ENCODE results near the gene KSR2.

Gene KSR2

DNA sequence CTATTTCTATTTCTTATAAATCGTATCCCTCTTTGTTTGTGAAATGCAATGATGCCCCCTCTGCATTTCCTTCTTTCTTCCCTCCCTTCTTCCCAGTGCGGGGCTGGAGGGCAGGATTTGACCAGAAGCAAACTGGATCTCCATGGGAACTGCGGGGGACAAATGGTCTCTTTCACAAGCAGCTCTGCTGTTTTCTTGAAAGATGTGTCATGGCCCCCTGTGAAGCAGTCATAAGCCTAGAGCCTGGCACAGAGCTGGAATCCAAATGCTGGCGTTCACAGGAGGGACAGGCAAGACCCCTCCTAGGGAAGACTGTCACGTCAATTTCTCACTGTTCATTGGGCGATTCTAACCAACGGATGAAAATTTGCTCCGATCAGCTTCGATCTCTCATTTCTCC, 403.9 kb downstream of the KSR2 start:
- no peak for DNase-seq

DNA sequence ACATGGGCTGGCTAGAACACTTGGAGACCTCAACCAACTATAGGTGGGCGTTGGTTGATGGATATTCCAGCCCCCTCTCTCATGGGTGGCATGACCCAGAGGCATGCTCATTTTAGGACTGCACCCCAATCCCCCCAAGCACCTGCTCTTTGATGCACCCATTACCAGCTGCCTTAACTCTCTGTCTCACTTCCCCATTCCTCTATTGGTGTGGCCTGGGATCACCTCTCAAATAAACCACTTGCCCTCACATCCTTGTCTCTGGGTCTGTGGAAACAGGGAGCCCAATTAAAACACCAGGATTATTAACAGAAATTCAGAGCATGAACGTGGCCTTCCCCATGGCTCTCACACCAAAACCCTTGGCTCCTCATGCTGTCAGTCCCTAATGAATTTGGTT, 405.1 kb downstream of the KSR2 start:
- DNase-seq = no peak

DNA sequence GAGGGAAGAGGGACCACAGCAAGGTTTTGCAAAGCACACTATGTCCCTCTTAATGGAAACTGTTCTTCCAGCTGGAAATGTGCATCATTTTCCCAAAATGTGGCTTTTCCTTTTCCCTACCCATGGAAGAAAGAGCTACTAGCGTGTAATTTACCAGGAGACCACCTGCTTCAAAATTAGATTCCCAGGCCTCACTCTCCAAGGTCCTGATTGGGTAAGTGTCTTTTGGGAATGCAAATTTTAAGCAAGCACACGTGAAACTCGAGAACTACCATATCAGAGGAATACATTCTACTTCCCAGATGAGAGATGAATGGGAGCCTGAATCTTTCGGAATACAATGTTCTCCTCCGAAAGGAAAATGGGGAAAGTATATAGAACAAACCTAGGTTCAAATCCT, 405.8 kb downstream of the KSR2 start:
- no peak for DNase-seq

DNA sequence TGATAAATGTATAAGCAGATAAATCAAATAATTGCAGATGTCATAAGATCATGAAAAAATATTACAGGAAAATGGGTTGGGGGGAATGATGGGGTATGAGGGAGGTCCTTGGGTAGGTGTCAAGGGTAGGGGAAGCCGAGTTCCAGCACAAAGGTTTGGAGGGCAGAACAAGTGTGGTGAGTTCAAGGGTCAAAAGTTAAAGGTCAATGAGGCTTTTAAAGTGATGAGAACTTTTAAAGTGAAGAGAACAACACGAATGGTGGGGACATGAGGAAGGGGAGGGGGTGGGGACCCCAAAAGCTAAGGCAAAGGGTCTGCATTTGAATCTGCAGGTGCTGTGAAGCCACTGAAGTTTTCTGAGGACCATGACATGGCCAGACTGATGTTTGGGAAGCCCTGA, 406.8 kb downstream of the KSR2 start:
- DNase-seq = no peak

DNA sequence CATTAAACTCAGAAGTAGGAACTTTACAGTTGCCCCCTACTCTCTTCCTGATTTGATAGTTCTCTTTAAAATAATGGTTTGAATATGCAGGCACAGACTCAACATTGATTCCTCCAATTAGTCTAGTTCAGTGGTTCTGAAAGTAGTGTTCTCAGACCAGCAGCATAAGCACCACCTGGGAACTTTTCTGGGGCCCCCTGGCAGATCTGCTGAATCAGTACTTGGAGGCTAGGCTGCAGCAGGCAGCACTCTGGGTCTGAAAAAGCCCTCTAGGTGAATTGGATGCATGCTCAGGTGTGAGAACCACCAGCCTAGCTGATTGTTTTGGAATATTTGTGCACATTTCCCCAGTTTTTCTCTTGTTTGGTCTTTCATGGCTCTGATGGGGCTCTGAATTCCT, 408.8 kb downstream of the KSR2 start:
- no peak for DNase-seq

DNA sequence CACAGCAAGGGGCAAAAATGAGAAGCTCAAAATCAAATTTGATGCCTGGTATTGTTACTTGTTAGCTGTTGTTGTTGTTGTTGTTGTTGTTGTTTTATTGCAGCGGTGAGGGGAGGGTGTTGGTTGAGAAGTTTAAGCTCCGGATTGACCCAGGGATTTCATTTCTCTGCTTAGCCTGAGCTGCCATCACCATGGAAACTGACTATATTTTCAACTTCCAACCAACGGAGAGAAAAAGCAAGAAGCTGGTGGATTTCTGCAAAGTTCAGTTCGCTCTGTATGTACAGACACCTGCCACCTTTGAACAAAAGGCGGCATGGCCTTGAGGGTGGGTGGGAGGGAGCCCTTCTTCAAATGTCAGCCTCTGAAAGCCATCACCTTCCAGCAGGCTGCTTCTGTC, 412.9 kb downstream of the KSR2 start:
- DNase-seq = no peak

DNA sequence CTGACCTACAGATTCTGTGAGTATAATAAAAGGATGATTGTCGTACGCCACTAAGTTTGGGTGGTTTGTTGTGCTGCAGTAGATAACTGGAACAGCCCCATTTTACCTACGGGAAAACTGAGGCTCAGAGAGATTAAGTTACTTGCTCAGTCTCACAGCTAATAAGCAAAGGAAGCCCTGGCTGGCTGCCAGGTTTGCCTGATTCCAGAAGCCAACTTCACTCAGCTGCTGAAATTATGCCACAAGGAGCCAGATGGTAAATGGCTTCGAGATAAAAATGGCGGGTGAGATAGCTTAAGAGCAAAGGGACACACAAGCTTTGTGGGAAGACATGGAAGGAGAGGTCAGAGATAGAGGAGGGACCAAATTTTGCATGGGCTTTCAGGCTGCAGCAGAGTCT, 415.8 kb downstream of the KSR2 start:
- no peak for DNase-seq

DNA sequence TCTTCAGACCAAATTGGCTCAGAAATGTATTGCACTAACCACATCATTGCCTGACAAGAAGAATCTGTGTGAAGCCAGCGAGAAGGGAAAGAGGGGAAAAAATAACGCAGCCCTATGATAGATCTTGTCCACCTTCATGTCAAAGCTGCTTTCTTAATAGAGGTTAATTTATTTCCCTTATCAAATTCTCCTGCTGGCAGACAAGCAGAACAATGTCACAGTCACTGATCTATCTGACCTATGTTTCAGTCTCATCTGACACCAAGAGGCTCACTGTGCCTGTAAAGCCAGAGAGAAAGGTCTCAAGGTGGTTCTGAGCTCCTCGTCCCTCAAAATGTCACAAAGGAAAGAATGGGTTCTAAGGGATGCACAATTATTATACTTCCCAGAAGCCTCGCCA, 417.1 kb downstream of the KSR2 start:
- DNase-seq = no peak

DNA sequence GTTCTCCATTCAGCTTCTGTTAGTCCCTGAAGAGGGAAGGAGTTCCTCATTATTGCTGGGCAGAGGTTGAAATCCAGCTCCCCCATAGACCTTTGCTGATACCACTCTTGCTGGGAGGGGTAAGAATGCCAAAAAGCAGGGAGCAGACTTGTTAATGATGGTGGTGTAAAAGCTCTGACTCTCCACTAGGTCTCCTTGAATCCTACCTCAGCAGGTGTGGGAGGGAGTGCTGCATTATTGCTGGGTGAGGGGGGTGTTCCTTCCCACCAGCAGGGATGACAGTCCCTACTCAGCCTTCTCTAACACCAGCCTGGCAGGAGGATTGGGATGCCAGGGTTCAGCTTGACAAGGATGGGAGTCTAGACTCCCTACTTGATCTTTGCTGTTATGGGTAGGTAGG, 421.6 kb downstream of the KSR2 start:
- DNase-seq = no peak

DNA sequence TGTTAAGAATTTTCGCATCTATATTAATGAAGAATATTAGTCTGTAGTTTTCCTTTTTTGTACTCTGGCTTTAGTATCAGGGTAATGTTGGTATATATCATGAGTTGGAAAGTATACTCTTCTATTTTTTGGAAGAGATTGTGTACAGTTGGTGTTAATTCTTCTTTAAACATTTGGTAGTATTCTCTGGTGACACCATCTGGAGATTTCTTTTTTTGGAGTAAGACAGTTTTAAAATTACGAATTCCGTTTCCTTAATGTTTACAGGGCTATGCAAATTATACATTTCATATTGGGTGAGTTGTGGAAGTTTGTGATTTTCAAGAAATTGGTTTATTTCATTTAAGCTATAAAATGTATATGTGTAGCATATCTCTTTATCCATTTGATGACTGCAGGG, 423.6 kb downstream of the KSR2 start:
- DNase-seq = no peak

DNA sequence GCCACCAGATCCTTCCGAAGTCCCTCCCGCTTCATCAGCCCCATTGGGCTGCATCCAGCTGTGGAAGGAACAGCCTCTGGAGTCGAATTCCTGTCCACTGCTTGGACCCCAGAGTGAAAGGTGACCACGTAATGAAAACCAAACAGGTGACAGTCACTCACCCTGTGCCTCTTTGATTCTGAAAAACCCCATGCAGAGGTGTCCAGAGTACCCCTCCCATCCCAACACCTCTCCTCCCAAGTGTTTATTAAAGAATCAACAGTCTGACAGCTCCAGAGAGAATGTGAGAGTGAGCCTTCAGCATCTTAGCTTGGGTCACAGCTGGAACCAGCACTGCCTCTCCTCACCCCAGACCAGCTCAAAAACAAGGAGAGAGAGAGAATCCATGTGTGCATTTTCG, 428.8 kb downstream of the KSR2 start:
- DNase-seq = no peak

DNA sequence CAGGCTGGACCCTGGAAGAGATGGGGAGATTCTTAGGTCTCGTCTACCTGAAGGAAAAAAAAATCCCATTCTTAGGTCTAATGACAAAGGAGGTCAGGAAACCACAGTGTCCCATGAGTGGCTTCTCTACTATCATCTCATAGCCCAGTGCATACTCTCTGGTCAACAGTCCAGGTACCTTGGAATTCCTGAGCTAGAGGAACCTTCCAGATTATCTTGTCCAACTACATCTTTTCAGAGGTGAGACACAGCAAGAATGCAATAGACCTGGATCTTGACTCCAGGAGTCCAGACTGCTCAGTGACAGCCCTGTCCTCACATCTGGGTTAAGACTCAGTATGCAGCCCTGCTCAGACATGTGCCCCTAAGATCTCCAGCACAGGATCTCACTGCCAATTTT, 429.9 kb downstream of the KSR2 start:
- DNase-seq = no peak

DNA sequence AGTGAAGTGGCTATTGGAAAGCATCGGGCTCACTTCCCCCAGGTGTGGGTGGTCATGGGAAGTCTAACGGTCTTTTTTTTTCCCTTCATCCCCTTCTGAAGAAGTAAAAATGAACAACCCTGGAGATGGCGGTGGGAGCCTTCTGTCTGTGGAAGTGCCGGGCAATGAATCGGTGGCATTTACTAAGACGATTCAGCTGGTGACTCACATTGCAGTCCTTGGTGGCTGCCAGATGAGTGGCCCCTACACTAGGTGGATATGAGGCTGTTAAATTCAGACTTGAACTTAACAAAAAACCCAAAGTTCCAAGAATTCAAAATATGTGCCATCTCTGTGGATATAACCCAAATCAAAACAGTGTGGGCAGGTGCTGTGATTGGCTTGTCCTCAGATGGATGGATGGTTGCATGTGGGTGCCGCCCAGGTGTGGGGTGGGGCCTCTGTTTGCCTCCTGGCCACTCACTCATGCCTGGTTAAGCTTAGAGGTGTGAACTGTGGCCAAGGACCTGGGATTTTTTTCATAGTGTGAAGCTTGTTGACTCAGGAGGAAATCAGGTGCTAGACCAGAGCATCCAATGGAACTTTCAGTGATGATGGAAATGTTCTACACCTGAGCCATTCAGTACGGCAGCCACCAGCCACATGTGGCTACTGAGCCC, 430.6 kb downstream of the KSR2 start:
- no peak for DNase-seq

DNA sequence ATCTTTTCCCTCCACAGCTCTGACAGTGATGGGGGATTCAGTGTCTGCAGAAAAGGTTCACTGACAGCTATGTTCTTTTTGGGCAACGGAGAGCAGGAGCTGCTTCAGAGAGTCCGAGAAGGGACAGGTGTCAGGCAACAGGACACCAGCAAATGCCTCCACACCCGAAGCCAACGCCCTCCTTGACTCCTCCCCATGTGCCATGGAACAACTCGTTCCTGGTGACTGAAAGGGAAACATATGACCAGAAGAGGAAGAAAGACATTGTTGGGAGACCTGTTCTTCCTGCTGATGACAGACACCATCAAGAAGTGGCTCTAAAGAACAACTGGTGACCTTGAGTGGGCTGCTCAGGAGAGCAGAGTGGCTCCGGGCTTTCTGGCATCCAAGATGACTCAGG, 435.1 kb downstream of the KSR2 start:
- DNase-seq = no peak

DNA sequence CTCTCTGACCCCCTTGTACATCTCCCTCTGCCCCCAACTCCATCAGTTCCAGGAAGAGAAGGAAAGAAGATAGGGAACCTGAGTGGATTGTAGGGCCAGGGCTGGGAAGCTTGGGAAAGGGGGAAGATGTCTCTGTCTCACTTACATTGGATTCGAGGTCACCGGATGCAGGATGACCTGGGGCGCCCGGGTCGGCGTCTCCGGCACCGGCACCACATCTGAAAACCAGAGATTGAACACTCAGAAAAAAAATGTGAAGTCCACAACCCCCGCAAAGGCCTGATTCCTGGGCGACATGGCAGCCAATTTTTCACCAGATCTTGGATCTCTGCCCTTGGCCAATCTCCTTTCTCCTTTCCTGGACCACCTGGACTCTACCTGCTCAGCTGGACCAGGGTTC, 438.0 kb downstream of the KSR2 start:
- no peak for DNase-seq

DNA sequence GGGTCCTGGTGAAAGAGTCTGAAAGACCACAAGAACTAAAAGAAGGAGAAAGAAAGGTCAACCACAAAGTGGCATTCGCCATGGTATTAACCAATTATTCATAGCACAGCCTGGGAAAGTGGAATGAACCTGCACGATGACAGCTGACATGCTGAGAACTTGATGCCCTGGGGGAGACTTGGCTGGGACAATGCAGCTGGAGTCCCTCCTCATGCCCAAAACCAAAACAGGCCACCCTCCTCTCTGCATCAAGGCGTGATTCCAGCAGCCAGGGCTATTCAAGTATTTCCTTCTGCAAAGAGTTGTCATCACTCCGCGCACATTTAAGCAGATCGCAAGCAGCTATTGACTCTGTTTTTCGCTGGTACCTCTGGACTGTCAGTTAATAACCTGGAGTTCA, 440.3 kb downstream of the KSR2 start:
- no peak for DNase-seq

DNA sequence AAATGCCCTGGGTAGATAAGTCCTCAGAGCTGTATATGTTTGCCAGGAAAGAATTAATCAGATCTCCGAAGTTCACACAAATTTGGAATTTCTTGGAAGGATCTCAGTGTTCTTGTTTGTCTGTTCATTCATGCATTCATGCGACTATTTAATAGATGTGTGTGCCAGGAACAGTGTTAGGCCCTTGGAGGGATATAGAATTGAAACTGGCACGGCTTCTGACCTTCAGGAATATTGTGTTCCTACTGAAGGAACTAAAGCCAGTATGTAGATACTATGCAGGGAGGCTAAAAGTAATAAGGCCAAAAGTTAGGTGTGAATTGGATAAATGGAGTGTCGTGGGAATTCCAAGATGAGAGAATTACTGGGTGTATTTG, 441.3 kb downstream of the KSR2 start:
- no peak for DNase-seq

DNA sequence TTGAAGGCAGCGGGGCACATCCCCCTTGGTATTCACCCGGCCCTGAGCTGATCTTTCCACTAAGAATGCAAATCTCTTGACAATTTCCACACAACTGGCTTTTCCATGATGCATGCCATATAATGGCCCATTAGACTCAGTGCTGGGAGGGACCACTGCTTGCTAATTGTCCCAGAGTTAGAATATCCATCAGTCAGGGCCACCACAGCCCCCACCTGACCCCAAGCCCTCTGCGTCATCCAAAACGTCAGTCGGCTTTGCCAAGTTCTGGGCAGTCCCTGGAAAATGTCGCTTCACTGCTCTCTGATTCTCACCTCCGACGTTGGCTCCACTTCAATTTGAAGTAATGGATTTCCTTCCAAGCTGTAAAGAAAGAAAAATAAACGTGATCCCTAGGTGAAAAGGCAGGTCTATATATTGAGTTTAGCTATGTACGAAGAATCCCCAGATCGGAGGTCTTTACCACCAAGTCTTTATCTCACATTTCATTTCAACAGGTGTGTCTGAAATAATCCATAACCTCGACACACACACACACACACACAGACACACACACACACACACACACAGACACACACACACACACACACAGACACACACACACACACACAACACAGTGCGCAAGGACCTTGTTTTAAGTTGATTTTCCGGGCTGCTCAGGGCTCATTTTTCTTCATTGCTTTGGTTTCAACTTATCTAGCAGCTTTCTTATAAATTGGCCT, 441.9 kb downstream of the KSR2 start:
- DNase-seq = no peak

DNA sequence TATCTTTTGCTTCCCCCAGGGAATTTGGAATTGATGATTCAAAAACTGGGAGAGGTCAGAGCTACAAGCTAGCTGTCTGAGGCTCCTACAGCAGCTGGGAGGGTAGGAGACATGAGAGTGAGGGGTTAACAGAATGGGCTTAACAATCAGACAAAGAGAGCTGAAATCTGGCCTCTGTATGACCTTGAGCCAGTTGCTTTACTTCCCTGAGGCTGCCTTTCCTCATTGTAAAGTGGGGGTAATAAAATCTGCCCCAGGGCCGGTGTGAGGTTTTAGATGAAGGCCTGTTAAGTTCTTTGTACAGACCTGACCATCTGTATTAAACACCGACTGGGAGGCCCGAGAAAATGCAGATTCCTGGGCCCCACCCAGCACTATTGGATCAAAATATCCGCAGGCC, 443.0 kb downstream of the KSR2 start:
- no peak for DNase-seq

DNA sequence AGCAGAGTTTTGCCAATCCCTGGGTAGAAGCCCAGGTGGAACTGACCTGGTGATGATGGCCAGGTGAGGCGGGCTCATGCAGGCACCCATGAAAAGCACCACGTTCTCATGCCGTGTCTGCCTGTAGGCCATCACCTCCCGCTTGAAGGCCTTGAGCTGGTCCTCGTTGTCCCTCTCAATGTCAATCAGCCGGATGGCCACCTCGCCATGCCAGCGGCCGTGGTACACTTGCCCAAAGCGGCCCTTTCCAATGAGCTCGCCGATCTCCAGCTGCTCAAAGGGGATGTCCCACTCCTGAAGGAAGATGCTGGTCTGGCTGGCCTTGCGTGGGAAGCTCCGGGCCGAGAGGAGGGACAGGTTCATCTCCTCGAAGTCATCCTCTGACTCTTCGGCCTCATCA, 444.0 kb downstream of the KSR2 start:
- DNase-seq = no peak

DNA sequence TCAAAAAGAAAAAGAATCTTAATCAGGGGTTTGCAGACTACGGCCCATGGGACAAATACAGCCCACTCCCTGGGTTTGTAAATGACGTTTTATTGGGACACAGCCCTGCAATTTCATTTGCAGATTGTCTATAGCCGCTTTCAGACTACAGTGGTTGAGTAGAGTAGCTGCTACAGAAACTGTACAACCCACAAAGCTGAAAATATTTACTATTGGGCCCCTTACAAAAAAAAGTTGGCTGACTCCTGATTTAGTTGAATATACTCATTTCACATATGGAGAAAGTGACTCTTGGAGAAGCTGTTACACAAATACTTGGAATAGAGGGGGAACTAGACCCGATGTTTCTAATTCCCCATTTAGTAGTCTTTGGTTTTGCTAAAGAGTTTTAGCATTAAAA, 444.8 kb downstream of the KSR2 start:
- no peak for DNase-seq

DNA sequence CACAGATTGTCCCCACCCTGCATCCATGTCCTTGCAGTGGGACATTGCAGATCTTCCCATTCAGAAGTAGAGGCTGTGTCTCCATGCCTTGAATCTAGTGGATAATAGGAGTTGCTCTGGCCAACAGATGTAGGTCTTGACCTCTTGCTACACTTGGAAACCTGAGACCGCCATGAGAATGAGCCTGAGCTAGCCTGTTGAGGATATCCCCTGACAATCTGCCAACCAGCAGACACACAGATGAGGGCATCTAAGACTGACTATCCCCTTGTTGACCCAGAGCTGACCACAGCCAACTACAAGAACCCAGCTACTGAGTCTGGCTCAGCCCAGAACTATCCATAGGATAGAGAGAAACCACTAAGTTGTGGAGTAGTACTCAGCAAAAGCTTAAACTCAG, 446.2 kb downstream of the KSR2 start:
- DNase-seq = no peak

DNA sequence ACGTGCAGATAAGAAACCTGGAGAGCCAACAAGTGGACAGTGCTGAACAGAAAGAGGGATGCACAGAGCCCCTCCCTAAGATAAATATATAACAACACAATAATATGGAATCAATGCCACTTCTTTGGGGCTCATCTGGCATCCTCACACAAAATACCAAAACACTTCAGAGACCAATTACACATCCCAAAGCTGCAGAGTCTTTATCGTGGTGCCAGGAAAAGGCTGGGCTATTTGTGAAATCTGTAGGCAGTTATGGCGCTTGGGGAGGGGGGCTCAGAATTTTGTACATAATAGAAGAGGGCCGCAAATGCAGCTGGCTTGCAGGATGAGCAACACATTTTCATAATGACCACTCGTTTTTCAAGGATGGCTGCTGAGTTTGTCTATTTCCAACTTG, 446.9 kb downstream of the KSR2 start:
- no peak for DNase-seq

DNA sequence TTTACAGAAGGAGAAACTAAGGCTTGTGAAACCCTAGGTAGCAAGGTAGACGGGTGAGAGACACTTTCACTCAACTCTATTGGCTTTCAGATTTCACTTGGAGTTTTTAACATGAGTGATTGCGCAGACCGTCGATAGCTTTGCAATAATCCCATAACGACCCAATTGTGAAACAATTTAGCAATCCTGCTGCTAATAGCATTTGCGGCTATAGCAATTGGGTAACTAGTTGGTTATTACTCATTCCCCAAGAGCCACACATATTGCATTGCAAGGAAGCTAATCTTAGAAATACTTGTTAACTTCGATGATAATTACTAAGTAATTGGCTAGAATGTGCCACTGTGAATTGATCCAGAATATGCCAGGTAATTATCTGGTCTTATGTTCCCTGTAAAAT, 447.4 kb downstream of the KSR2 start:
- DNase-seq = no peak

DNA sequence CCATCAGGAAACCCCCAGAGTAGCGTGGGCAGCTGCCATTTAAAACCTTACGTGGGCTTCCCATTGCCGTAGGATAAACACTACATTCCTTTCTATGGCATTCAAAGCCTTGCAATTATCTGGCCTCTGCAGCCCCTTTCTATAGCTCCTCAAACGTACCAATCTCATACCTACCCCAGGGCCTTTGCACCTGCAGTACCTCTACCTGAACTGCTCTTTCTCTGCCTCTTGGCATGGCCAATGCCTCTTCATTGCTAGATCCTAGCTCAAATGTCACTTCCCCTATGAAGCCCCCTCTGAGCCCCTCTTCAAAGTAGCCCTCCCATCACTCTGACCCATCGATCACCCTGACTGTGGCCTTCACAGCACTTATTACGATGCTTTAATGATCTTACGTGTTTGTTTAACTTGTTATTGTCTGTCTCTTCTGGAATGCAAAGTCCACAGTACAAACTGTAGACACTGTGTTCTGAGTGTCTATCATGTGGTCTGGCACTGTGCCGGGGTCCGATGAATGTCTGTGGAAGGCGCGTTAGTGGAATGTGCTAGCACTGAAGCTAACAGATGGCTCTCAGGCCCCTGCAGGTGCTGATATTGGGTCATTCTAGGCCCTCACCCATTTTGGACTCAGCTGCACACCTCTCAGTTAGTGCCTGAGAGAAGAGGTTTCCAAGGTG, 450.1 kb downstream of the KSR2 start:
- DNase-seq = no peak

Measured in activated CD4-positive, alpha-beta T cell treated with anti-CD3 and anti-CD28 coated beads, Interleukin-2, amount 50 U/mL, for 48 hours (primary cell).